IMR-90 (cell line): Measurements from ENCODE around the gene FOXL1. TPM values are rescaled to one million over a fixed set of nuclear protein-coding genes. Genes with fewer than 3 reads are reported as not detected.

Experiments
- ATAC-seq: fragments of 200-7000 bp; cut with Tn5 transposase; 2 replicates; pipeline ENCODE4 v1.9.1; 2020; ENCODE audit warnings: low read depth, mild to moderate bottlenecking, moderate library complexity
- BruUV-seq: library from RNA; stranded (reverse); fragments of 400-500 nt; replicated peaks from 2 replicates; lab custom pipeline; 2021; lab: Mats Ljungman, UMichigan
- CTCF ChIA-PET: fragments of 300-600 bp; formaldehyde crosslinking; extraction: SDS; loops from one replicate; lab custom pipeline; 2021; ENCODE audit warnings: antibody characterized with exemption; lab: Yijun Ruan, JAX
- POLR2A ChIA-PET: fragments of 300-600 bp; sonication (Branson Sonifier 250); formaldehyde crosslinking; loops from one replicate; lab custom pipeline; 2022; ENCODE audit warnings: antibody characterized with exemption; ENCODE audit not compliant: unreplicated experiment; lab: Charles Lee
- DNase-seq: peaks from one replicate; pipeline ENCODE4 v3.0.0; 2013
- H2AFZ ChIP-seq: replicated peaks from 2 replicates; pipeline ENCODE3; 2013; ENCODE audit warnings: low read length, mild to moderate bottlenecking; ENCODE audit not compliant: poor library complexity
- H2AK5ac ChIP-seq: 2 replicates; pipeline ENCODE4 v1.6.1; 2013; ENCODE audit warnings: low read depth, low read length, inconsistent platforms
- H2AK9ac ChIP-seq: replicated peaks from 2 replicates; pipeline ENCODE3; 2013; ENCODE audit warnings: mild to moderate bottlenecking, low read depth, low read length, moderate library complexity; ENCODE audit not compliant: poor library complexity
- H2BK120ac ChIP-seq: 2 replicates; pipeline ENCODE4 v1.6.1; 2013; ENCODE audit warnings: low read depth, low read length, inconsistent platforms
- H2BK15ac ChIP-seq: 3 replicates; pipeline ENCODE4 v1.6.1; 2013; ENCODE audit warnings: low read depth, low read length, inconsistent platforms
- H2BK20ac ChIP-seq: 2 replicates; pipeline ENCODE4 v1.6.1; 2013; ENCODE audit warnings: low read depth, mild to moderate bottlenecking, inconsistent platforms, low read length, moderate library complexity
- H2BK5ac ChIP-seq: 2 replicates; pipeline ENCODE4 v1.6.1; 2013; ENCODE audit warnings: mild to moderate bottlenecking, low read depth, low read length, inconsistent platforms; ENCODE audit not compliant: poor library complexity, severe bottlenecking
- H3K14ac ChIP-seq: replicated peaks from 2 replicates; pipeline ENCODE4 v1.6.1; 2013; ENCODE audit warnings: low read depth, low read length, inconsistent platforms
- H3K18ac ChIP-seq: 2 replicates; pipeline ENCODE4 v1.6.1; 2013; ENCODE audit warnings: low read depth, low read length, control low read depth
- H3K23ac ChIP-seq: 2 replicates; pipeline ENCODE4 v1.6.1; 2013; ENCODE audit warnings: low read depth, low read length, inconsistent platforms
- H3K27ac ChIP-seq: 2 replicates; pipeline ENCODE4 v1.5.1; 2013; ENCODE audit warnings: mild to moderate bottlenecking, control low read depth, low read length; ENCODE audit not compliant: insufficient read depth
- H3K27me3 ChIP-seq: 2 replicates; pipeline ENCODE4 v1.6.1; 2013; ENCODE audit warnings: low read length; ENCODE audit not compliant: control insufficient read depth, insufficient read depth
- H3K36me3 ChIP-seq: 2 replicates; pipeline ENCODE4 v1.6.1; 2013; ENCODE audit warnings: low read length, mixed read lengths; ENCODE audit not compliant: control insufficient read depth, insufficient read depth
- H3K4ac ChIP-seq: 2 replicates; pipeline ENCODE4 v1.6.1; 2013; ENCODE audit warnings: low read depth, low read length, inconsistent platforms
- H3K4me1 ChIP-seq: 2 replicates; pipeline ENCODE4 v1.6.1; 2013; ENCODE audit warnings: low read length, mixed read lengths; ENCODE audit not compliant: control insufficient read depth, insufficient read depth
- H3K4me2 ChIP-seq: 2 replicates; pipeline ENCODE4 v1.6.1; 2013; ENCODE audit warnings: low read depth, mild to moderate bottlenecking, control low read depth, low read length, moderate library complexity
- H3K4me3 ChIP-seq: 2 replicates; pipeline ENCODE4 v1.5.1; 2013; ENCODE audit warnings: low read depth, mild to moderate bottlenecking, control low read depth, low read length, moderate library complexity; ENCODE audit not compliant: insufficient read depth
- H3K56ac ChIP-seq: 2 replicates; pipeline ENCODE4 v1.6.1; 2013; ENCODE audit warnings: low read length, inconsistent platforms; ENCODE audit not compliant: insufficient read depth; ENCODE audit errors: extremely low read depth
- H3K79me1 ChIP-seq, 2 experiments: 2 replicates each; pipeline ENCODE4 v1.6.1; 2013; ENCODE audit warnings: low read length in 2 of 2, inconsistent platforms in 1 of 2, low read depth in 1 of 2
- H3K9ac ChIP-seq: 2 replicates; pipeline ENCODE4 v1.6.1; 2013; ENCODE audit warnings: low read depth, low read length, control low read depth
- H3K9me1 ChIP-seq: 2 replicates; pipeline ENCODE4 v1.6.1; 2013; ENCODE audit warnings: low read length, inconsistent platforms; ENCODE audit not compliant: insufficient read depth
- H3K9me3 ChIP-seq: 2 replicates; pipeline ENCODE4 v1.6.1; 2013; ENCODE audit warnings: low read length; ENCODE audit not compliant: control insufficient read depth, insufficient read depth
- H4K20me1 ChIP-seq: 2 replicates; pipeline ENCODE4 v1.6.1; 2013; ENCODE audit warnings: low read length, inconsistent platforms; ENCODE audit not compliant: insufficient read depth
- H4K5ac ChIP-seq: 2 replicates; pipeline ENCODE4 v1.6.1; 2013; ENCODE audit warnings: mild to moderate bottlenecking, low read depth, low read length, control low read depth
- H4K8ac ChIP-seq, 2 experiments: 2 replicates each; pipeline ENCODE4 v1.6.1; 2013; ENCODE audit warnings: low read depth in 2 of 2, low read length in 2 of 2, control low read depth in 1 of 2, inconsistent platforms in 1 of 2
- H4K91ac ChIP-seq: 2 replicates; pipeline ENCODE4 v1.6.1; 2013; ENCODE audit warnings: low read depth, low read length, inconsistent platforms; ENCODE audit not compliant: insufficient read depth
- SMC3 ChIP-seq: fragments of 150-350 bp; IDR thresholded peaks from 2 replicates; pipeline ENCODE4 v1.6.1; 2016; ENCODE audit warnings: low read depth, mild to moderate bottlenecking, antibody characterized with exemption, low read length, moderate library complexity
- WGBS, 2 experiments: methylation state at CpG; one replicate each; pipeline versions ENCODE4 v1.1.5 to v1.1.7; 2013; ENCODE audit warnings: missing lambda C conversion rate in 2 of 2; ENCODE audit not compliant: insufficient read length in 1 of 2; ENCODE audit errors: extremely low coverage in 2 of 2; 5-methylcytosine and 5-hydroxymethylcytosine counted together
- dilution Hi-C: fragments of 300-500 bp; cut with HindIII; formaldehyde crosslinking; loops from one replicate; pipeline ENCODE4 v1.14.3; 2018; ENCODE audit warnings: low sequenced_read_pairs; ENCODE audit not compliant: unreplicated experiment
- in situ Hi-C: fragments of 300-500 bp; cut with MboI; formaldehyde crosslinking; loops from 3 replicates; pipeline ENCODE4 v1.14.3; 2019; ENCODE audit warnings: low sequenced_read_pairs, inconsistent platforms, mixed read lengths
- intact Hi-C: fragments of 100-400 bp; cut with micrococcal nuclease; formaldehyde crosslinking; loops from 2 replicates; pipeline ENCODE4 v1.10.0; 2022
- polyA plus RNA-seq, 3 experiments: library from polyadenylated mRNA; depleted of rRNA; stranded (reverse); fragments of >200 nt; gene quantifications; 2 replicates each; pipeline ENCODE4 v1.2.3, GENCODE V29; 2012; ENCODE audit warnings: low replicate concordance in 1 of 3
- total RNA-seq: library from RNA; depleted of rRNA; stranded (reverse); fragments of >200 nt; gene quantifications from 2 replicates; pipeline ENCODE4 v1.2.3, GENCODE V29; 2012
- TF ChIP-seq, protein P1 (sequence below): fragments of 150-350 bp; IDR thresholded peaks from 2 replicates; pipeline ENCODE4 v1.6.1; 2017; ENCODE audit warnings: mild to moderate bottlenecking, antibody characterized with exemption, low read length, low read depth

FOXL1 gene
- total and polyA plus RNA-seq, 2 of the 4 experiments (the other 2 are of a cell fraction) = 15.2 to 25.8 TPM

- H4K5ac ChIP-seq = no peak overlapping the region
- ChIA-PET CTCF (no interaction called here), POLR2A (no interaction called here)
- peaks cover 2% of the 10 kb centered on the region; the same call in 1 of the 2 replicates for H3K4me1 ChIP-seq
- no peak overlapping the region for H2BK15ac ChIP-seq
- H3K14ac ChIP-seq = 0 out of 2 replicates have a peak overlapping the region, but pooled peaks have one; percentile 20
- 62% methylated on average over 10 of the region's 13 CpGs; no CpG with 5 or more reads in 1 of the 2 experiments for WGBS, 2 experiments
- no peak overlapping the region for H3K4me2 ChIP-seq
- H4K8ac ChIP-seq = no peak overlapping the region; a peak in 1 of 4 replicates
- H2AFZ ChIP-seq = peak overlapping the region; percentile 53
- H3K4ac ChIP-seq = peak overlapping the region; percentile 32
- intact Hi-C loops (no loop called here), dilution Hi-C loops (no loop called here), in situ Hi-C loops (no loop called here)
- H2BK120ac ChIP-seq = no peak overlapping the region
- no peak overlapping the region for H2BK5ac ChIP-seq
- H2AK5ac ChIP-seq = peak overlapping the region; percentile 20; the same call in 1 of the 2 replicates
- peaks cover 7% of the 10 kb centered on the region; the same call in 1 of the 2 replicates for H3K9me1 ChIP-seq
- DNase-seq (peak; percentile 31), ATAC-seq (peak; percentile 37; the same call in 1 of the 2 replicates)
- no peaks in the 10 kb centered on the region for H3K9me3 ChIP-seq
- BruUV-seq = no TSS peak
- no peaks in the 10 kb centered on the region for H3K27me3 ChIP-seq
- H3K9ac ChIP-seq = no peak overlapping the region
- peak overlapping the region; percentile 34 for H2AK9ac ChIP-seq
- H3K36me3 ChIP-seq = no peaks in the 10 kb centered on the region
- H4K20me1 ChIP-seq = no peaks in the 10 kb centered on the region
- H3K27ac ChIP-seq = no peak overlapping the region
- no peak overlapping the region for H4K91ac ChIP-seq
- H3K23ac ChIP-seq = no peak overlapping the region
- H3K79me1 ChIP-seq = no peaks in the 10 kb centered on the region
- H3K4me3 ChIP-seq = no peak overlapping the region
- TF ChIP-seq SMC3 = no peak
- TF ChIP-seq, protein P1, sequence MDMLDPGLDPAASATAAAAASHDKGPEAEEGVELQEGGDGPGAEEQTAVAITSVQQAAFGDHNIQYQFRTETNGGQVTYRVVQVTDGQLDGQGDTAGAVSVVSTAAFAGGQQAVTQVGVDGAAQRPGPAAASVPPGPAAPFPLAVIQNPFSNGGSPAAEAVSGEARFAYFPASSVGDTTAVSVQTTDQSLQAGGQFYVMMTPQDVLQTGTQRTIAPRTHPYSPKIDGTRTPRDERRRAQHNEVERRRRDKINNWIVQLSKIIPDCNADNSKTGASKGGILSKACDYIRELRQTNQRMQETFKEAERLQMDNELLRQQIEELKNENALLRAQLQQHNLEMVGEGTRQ = peak; percentile 54
- H3K18ac ChIP-seq = no peak overlapping the region
- no peak overlapping the region for H3K56ac ChIP-seq
- no peak overlapping the region for H2BK20ac ChIP-seq
Measured at GRCh38 chr16:86630471-86630870, 52.1 kb downstream of the FOXL1 start.
